ENCODE measurements around the gene ING2.
A peak's percentile ranks its signal among the peaks of the same experiment; 100 is the strongest.

Gene ING2

GRCh38 chr4:183499389-183499788, 5.5 kb upstream of the ING2 start:
- Histone ChIP-seq H3K9me3 (ENCODE audit: control insufficient read depth, low read length) (no peaks in the 10 kb centered on the region), H3K27me3 (replicated peaks; ENCODE audit: control insufficient read depth, insufficient read depth, low read length, poor library complexity, severe bottlenecking) (no peaks in the 10 kb centered on the region), H3K4me3 (ENCODE audit: insufficient read depth, low read depth, low read length, poor library complexity, severe bottlenecking) (no peak overlapping the region), H3K4me1 (ENCODE audit: control insufficient read depth, insufficient read depth, low read length, poor library complexity, severe bottlenecking) (peaks cover 6% of the 10 kb centered on the region), H3K36me3 (ENCODE audit: control insufficient read depth, insufficient read depth, low read length) (no peaks in the 10 kb centered on the region), H3K27ac (ENCODE audit: insufficient read depth, low read length, poor library complexity, severe bottlenecking) (no peak overlapping the region)
- DNase-seq = no peak

- no peak overlapping the region for H3K27ac ChIP-seq (ENCODE audit: insufficient read depth, low read length, poor library complexity, severe bottlenecking)
- H3K4me1 ChIP-seq (ENCODE audit: control insufficient read depth, insufficient read depth, low read length, poor library complexity, severe bottlenecking) = peaks cover 6% of the 10 kb centered on the region
- no peak overlapping the region for H3K4me3 ChIP-seq (ENCODE audit: insufficient read depth, low read depth, low read length, poor library complexity, severe bottlenecking)
- H3K36me3 ChIP-seq (ENCODE audit: control insufficient read depth, insufficient read depth, low read length) = no peaks in the 10 kb centered on the region
- no peak for DNase-seq
- no peaks in the 10 kb centered on the region for H3K9me3 ChIP-seq (ENCODE audit: control insufficient read depth, low read length)
- no peaks in the 10 kb centered on the region for H3K27me3 ChIP-seq (replicated peaks; ENCODE audit: control insufficient read depth, insufficient read depth, low read length, poor library complexity, severe bottlenecking)
Measured at GRCh38 chr4:183499801-183500200, 5.1 kb upstream of the ING2 start.

GRCh38 chr4:183503497-183504063, 1.3 kb upstream of the ING2 start:
- no peaks in the 10 kb centered on the region for H3K36me3 ChIP-seq (ENCODE audit: control insufficient read depth, insufficient read depth, low read length)
- no peaks in the 10 kb centered on the region for H3K27me3 ChIP-seq (replicated peaks; ENCODE audit: control insufficient read depth, insufficient read depth, low read length, poor library complexity, severe bottlenecking)
- no peak for DNase-seq
- H3K4me1 ChIP-seq (ENCODE audit: control insufficient read depth, insufficient read depth, low read length, poor library complexity, severe bottlenecking) = peaks cover 6% of the 10 kb centered on the region
- peak overlapping the region; percentile 88 for H3K27ac ChIP-seq (ENCODE audit: insufficient read depth, low read length, poor library complexity, severe bottlenecking)
- no peaks in the 10 kb centered on the region for H3K9me3 ChIP-seq (ENCODE audit: control insufficient read depth, low read length)
- peak overlapping the region; percentile 99 for H3K4me3 ChIP-seq (ENCODE audit: insufficient read depth, low read depth, low read length, poor library complexity, severe bottlenecking)

GRCh38 chr4:183504064-183504929, 561 bp upstream of the ING2 start:
- no peaks in the 10 kb centered on the region for H3K9me3 ChIP-seq (ENCODE audit: control insufficient read depth, low read length)
- no peaks in the 10 kb centered on the region for H3K36me3 ChIP-seq (ENCODE audit: control insufficient read depth, insufficient read depth, low read length)
- H3K4me3 ChIP-seq (ENCODE audit: insufficient read depth, low read depth, low read length, poor library complexity, severe bottlenecking) = peak overlapping the region; percentile 99
- peak; percentile 98 to 99 (median 98) for DNase-seq
- peak overlapping the region; percentile 88 for H3K27ac ChIP-seq (ENCODE audit: insufficient read depth, low read length, poor library complexity, severe bottlenecking)
- no peaks in the 10 kb centered on the region for H3K27me3 ChIP-seq (replicated peaks; ENCODE audit: control insufficient read depth, insufficient read depth, low read length, poor library complexity, severe bottlenecking)
- peaks cover 6% of the 10 kb centered on the region for H3K4me1 ChIP-seq (ENCODE audit: control insufficient read depth, insufficient read depth, low read length, poor library complexity, severe bottlenecking)

- Histone ChIP-seq H3K36me3 (ENCODE audit: control insufficient read depth, insufficient read depth, low read length) (no peaks in the 10 kb centered on the region), H3K27ac (ENCODE audit: insufficient read depth, low read length, poor library complexity, severe bottlenecking) (peak overlapping the region; percentile 88), H3K4me1 (ENCODE audit: control insufficient read depth, insufficient read depth, low read length, poor library complexity, severe bottlenecking) (peaks cover 6% of the 10 kb centered on the region), H3K4me3 (ENCODE audit: insufficient read depth, low read depth, low read length, poor library complexity, severe bottlenecking) (peak overlapping the region; percentile 99), H3K27me3 (replicated peaks; ENCODE audit: control insufficient read depth, insufficient read depth, low read length, poor library complexity, severe bottlenecking) (no peaks in the 10 kb centered on the region), H3K9me3 (ENCODE audit: control insufficient read depth, low read length) (no peaks in the 10 kb centered on the region)
- peak; percentile 76 to 82 (median 78) for DNase-seq
Measured at GRCh38 chr4:183505611-183506388, 942 bp downstream of the ING2 start.

GRCh38 chr4:183506389-183506735, 1.5 kb downstream of the ING2 start:
- H3K4me1 ChIP-seq (ENCODE audit: control insufficient read depth, insufficient read depth, low read length, poor library complexity, severe bottlenecking) = peaks cover 6% of the 10 kb centered on the region
- H3K36me3 ChIP-seq (ENCODE audit: control insufficient read depth, insufficient read depth, low read length) = peaks cover 3% of the 10 kb centered on the region
- H3K27me3 ChIP-seq (replicated peaks; ENCODE audit: control insufficient read depth, insufficient read depth, low read length, poor library complexity, severe bottlenecking) = no peaks in the 10 kb centered on the region
- H3K27ac ChIP-seq (ENCODE audit: insufficient read depth, low read length, poor library complexity, severe bottlenecking) = peak overlapping the region; percentile 88
- H3K4me3 ChIP-seq (ENCODE audit: insufficient read depth, low read depth, low read length, poor library complexity, severe bottlenecking) = peak overlapping the region; percentile 99
- no peaks in the 10 kb centered on the region for H3K9me3 ChIP-seq (ENCODE audit: control insufficient read depth, low read length)
- no peak for DNase-seq

- Histone ChIP-seq H3K4me3 (ENCODE audit: insufficient read depth, low read depth, low read length, poor library complexity, severe bottlenecking) (no peak overlapping the region), H3K9me3 (ENCODE audit: control insufficient read depth, low read length) (no peaks in the 10 kb centered on the region), H3K27ac (ENCODE audit: insufficient read depth, low read length, poor library complexity, severe bottlenecking) (no peak overlapping the region), H3K27me3 (replicated peaks; ENCODE audit: control insufficient read depth, insufficient read depth, low read length, poor library complexity, severe bottlenecking) (no peaks in the 10 kb centered on the region), H3K4me1 (ENCODE audit: control insufficient read depth, insufficient read depth, low read length, poor library complexity, severe bottlenecking) (peaks cover 5% of the 10 kb centered on the region), H3K36me3 (ENCODE audit: control insufficient read depth, insufficient read depth, low read length) (peaks cover 3% of the 10 kb centered on the region)
- no peak for DNase-seq
Measured at GRCh38 chr4:183507925-183508696, 3.3 kb downstream of the ING2 start.

GRCh38 chr4:183508697-183509335, 4.0 kb downstream of the ING2 start:
- Histone ChIP-seq H3K36me3 (ENCODE audit: control insufficient read depth, insufficient read depth, low read length) (peaks cover 3% of the 10 kb centered on the region), H3K27me3 (replicated peaks; ENCODE audit: control insufficient read depth, insufficient read depth, low read length, poor library complexity, severe bottlenecking) (no peaks in the 10 kb centered on the region), H3K27ac (ENCODE audit: insufficient read depth, low read length, poor library complexity, severe bottlenecking) (no peak overlapping the region), H3K9me3 (ENCODE audit: control insufficient read depth, low read length) (no peaks in the 10 kb centered on the region), H3K4me1 (ENCODE audit: control insufficient read depth, insufficient read depth, low read length, poor library complexity, severe bottlenecking) (no peaks in the 10 kb centered on the region), H3K4me3 (ENCODE audit: insufficient read depth, low read depth, low read length, poor library complexity, severe bottlenecking) (no peak overlapping the region)
- no peak for DNase-seq

- DNase-seq = no peak
- no peaks in the 10 kb centered on the region for H3K27me3 ChIP-seq (replicated peaks; ENCODE audit: control insufficient read depth, insufficient read depth, low read length, poor library complexity, severe bottlenecking)
- H3K4me3 ChIP-seq (ENCODE audit: insufficient read depth, low read depth, low read length, poor library complexity, severe bottlenecking) = no peak overlapping the region
- peaks cover 3% of the 10 kb centered on the region for H3K36me3 ChIP-seq (ENCODE audit: control insufficient read depth, insufficient read depth, low read length)
- no peaks in the 10 kb centered on the region for H3K9me3 ChIP-seq (ENCODE audit: control insufficient read depth, low read length)
- no peaks in the 10 kb centered on the region for H3K4me1 ChIP-seq (ENCODE audit: control insufficient read depth, insufficient read depth, low read length, poor library complexity, severe bottlenecking)
- H3K27ac ChIP-seq (ENCODE audit: insufficient read depth, low read length, poor library complexity, severe bottlenecking) = no peak overlapping the region
Measured at GRCh38 chr4:183515411-183515810, 10.6 kb downstream of the ING2 start.

Data from effector memory CD4-positive, alpha-beta T cell (primary cell).